Measurements from ENCODE around the gene MEGF11.
A peak's percentile ranks its signal among the peaks of the same experiment; 100 is the strongest.

Gene MEGF11

DNA sequence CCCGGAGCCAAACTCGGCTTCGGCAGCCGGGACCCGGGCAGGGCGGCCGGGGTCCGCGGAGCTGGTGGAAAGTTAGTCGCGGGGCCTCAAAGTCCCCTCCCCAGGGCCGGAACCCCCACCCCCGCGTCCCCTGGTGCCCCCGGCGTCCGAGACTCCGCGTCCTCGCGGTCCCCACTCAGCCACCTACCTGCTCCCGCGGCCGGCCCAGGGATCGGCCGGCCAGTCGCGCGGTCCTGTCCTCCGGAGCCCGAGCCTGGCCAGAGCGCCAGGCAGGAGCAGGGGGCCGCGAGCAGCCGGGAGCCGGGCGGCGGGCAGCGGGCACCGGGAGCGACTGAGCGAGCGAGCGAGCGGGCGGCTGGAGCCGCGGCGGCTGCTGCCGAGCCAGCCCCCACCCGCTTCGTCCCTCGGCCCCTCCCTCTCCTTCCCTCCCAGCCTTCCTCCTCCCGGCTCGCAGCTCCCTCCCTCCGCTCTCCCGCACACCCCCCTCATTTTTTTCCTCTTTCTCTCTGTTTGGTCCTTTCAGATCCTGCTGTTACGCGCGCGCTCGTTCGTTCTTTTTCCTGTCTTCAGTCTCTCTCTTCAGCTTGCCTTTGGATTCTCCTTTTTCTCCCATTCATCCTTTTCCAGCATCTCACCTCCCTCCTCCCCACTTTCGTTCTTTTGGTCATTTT is at the start of gene MEGF11:
MEGF11 (minus strand) TSS at position 333 of the 671 bp plus-strand sequence. CDS start 125,347 bp downstream, outside the sequence.
- DNase-seq (ENCODE audit: low read depth in 2 of 2) = no peak

GRCh38 chr15:66302489-66303278 is 49.1 kb upstream of the MEGF11 start:
- DNase-seq (ENCODE audit: low read depth in 2 of 2) = no peak

GRCh38 chr15:66298803-66299251 is 45.3 kb upstream of the MEGF11 start:
- DNase-seq (ENCODE audit: low read depth in 2 of 2) = no peak

DNA sequence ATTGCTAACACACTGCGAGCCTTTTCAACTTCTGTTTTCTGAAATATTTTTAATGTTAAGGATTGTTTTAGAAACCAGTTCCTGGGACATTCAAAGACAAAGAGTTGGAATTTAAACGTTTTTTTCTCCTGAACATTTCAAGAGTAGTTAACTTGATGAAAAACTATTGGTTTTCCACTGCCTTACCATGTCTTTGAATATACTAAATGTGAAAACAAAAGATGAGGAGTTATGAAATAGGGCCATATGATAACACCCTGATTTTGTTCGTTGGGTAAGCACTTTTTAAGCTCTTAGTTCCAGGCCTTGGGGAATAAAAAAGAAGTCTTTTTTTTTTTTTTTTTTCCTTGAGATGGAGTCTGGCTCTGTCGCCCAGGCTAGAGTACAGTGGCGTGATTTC is 42.6 kb upstream of the MEGF11 start:
- DNase-seq (ENCODE audit: low read depth in 2 of 2) = no peak

GRCh38 chr15:66294932-66295235 is 41.3 kb upstream of the MEGF11 start:
- DNase-seq (ENCODE audit: low read depth in 2 of 2) = no peak

GRCh38 chr15:66294157-66294931 is 40.8 kb upstream of the MEGF11 start:
- no peak for DNase-seq (ENCODE audit: low read depth in 2 of 2)

DNA sequence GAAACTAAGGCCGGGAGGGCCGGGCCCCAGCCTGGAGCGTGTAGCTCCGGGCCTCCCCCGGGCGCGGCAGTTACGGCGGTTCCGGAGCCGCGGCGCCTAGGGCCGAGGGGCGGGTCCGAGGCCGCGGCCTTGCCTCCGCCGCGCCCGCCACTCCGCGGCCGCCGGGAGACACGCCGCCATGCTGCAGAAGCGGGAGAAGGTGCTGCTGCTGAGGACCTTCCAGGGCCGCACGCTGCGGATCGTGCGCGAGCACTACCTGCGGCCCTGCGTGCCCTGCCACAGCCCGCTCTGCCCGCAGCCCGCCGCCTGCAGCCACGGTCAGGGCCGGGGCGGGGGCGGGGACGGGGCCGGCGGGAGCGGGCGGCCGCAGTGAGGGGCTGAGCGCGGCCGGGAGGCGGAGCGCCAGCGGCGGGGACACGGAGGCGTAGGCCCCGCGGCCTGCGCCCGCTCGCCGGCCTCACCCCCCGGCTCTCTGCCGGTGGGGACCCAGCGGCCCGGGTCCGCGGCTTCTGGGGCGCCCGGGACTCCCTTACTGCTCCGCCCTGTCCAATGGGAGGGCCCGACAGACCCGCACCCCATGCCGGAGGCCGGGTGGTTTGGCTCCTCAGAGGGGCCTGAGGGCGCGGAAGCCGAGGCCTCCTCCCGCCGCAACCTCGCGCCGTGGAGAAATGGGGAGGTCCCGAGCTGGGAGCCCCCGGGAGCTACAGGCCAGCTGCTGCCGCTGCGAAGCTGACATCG is 40.0 kb upstream of the MEGF11 start, which contains the start of gene DIS3L:
DIS3L (plus strand) TSS at position 150 of the 738 bp plus-strand sequence; CDS start at position 179, 29 bp downstream.
- DNase-seq (ENCODE audit: low read depth in 2 of 2) = peak; percentile 12 to 52

- no peak for DNase-seq (ENCODE audit: low read depth in 2 of 2)
Observed at GRCh38 chr15:66292571-66293418, 39.2 kb upstream of the MEGF11 start.

DNA sequence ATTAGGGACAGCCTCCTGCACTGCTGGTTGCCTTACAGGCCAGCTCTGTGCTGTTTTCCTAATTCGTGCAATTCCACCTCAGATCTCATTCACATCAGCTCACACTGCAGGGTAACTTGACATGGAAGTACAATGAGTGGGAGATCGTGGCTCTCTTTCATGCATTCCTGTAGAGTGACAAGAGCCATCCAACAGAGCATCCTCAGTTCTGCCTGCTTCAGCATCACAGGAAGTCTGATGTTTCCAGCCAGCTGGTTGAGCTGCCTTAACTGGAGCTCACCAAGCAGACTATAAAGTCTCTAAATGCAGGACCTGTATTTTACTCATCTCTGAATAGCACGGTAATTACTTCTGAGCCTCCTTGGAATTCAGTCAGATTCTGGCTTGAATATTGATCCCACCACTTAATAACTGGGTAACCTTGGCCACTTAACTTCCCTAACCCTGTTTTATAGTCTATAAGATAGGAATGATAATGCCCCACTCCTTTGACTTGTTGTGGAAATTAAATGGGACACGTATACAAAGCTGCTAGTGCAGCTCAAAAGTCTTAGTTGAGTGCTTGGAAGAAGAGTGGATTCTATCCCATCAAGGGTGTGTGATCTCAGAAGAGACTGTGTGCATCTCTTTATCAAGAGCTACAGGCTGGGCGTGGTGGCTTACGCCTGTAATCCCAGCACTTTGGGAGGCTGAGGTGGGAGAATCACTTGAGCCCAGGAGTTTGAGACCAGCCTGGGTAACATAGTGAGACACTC is 38.4 kb upstream of the MEGF11 start:
- DNase-seq (ENCODE audit: low read depth in 2 of 2) = no peak

DNA sequence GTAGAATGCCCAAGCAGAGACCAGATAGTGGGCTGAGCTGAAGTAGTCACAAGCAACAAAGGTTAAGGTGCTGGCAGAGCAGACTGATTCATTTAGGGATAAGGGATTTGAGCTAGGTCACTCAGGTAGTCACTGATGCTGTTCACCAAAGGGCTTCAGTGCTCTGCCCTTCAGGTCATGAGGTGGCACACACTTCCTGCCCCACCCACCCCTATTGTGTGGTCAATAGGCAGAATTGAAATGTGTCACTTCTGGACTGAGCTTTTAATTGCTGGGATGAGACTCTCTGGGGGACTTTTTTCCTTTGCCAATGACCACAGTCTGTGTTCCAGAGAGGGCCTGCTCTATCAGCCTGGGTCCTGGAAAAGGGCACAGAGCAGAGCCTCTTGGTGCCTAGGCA is 37.0 kb upstream of the MEGF11 start:
- no peak for DNase-seq (ENCODE audit: low read depth in 2 of 2)

DNA sequence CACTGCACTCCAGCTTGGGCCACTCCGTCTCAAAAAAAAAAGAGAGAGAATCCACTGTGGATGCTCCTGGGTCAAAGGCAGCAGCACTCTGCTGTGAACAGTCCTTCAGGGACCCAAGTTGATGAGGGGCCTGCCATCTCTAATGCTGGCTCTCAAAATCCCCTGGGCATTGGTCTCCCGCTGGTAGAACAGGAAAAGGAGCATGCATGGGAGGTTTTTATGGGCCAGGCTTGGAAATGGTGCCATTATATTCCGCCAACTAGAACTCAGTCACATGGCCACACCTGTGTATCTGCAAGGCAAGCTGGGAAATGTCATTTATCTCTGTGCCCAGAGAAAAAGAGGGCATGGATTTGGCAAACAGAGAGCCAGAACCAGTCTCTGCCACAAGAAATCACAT is 36.5 kb upstream of the MEGF11 start:
- no peak for DNase-seq (ENCODE audit: low read depth in 2 of 2)

DNA sequence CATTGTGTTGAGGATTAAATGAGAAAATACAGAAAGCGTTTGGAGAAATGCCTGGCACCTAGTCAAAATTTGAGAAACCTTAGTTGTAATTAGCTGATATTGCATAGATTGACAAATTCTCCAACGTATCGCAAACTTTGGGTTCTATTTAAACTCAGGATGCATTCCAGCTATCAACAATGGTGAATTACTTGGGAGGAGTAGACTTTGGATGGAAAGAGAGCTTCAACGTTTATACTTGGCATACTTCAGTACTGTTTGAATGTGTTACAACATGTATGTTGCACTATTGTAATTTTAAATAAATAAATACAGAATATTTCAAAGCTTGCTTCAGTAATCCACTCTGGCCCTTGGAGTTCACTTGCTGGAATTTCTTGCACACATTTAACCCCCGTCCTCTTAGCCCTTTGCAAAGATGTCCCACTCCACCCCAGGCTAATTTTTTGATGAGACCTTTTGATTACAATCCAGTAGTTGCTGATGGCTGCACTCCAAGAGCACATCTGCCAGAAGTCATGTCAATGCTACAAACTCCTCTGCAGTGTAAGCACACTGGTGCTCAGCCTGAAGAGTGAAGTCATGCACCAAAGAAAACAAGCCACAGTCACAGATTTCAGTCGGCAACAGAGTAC is 35.1 kb upstream of the MEGF11 start:
- no peak for DNase-seq (ENCODE audit: low read depth in 2 of 2)

GRCh38 chr15:66288093-66288492 is 34.5 kb upstream of the MEGF11 start:
- DNase-seq (ENCODE audit: low read depth in 2 of 2) = no peak

DNA sequence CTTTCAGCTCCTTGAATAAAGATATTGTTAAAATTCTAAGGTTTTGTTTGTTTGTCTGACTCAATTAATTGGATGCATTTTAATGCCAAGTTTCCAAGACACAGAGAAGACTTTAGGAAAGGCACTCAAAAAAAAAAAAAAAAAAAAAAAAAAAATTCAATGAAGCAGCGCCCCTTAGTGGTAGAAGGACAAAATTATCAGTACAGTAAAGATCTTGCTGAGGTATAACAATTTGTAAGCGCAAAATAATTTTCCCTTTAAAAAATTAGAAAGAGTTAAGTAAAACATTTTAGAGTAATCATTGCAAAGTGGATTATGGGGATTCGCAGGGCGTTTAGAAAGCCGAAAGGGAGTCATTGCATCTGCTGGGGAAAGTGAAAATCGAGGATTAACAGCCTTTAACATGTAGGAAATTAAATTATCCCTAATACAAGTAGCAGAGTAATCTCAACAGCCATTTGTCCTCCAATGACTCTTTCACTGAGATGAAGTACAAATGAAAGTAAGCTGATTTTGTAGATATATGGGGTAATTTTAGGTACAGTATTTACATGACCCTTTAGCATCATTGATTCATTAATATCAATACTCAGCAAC is 34.0 kb upstream of the MEGF11 start:
- DNase-seq (ENCODE audit: low read depth in 2 of 2) = no peak

DNA sequence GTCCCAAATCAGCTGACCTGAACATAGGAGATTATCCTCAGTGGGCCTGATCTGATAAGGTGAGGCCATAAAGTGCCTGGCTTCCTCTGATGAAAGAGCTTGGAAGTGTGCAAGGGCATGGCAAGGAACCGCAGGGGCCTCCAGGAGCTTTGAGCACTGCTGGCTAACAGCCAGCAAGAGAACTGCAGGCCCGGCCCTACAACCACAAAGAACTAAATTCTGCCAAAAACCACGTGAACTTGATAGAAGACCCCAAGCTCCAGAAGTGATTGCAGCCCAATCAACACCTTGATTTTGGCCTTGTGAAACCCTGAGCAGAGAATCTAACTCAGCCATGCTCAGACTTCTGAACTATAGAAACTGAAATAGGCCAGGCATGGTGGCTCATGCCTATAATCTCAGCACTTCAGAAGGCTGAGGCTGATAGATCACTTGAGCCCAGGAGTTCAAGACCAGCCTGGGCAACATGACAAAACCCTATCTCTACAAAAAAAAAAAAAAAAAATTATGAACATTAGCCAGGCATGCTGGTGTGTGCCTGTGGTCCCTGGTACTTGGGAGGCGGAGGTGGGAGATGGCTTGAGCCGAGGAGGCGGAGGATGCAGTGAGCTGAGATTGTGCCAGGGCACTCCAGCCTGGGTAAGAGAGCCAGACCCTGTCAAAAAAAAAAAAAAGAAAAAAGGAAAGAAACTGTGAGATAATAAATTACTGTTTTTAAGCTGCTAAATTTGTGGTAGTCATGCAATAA is 32.2 kb upstream of the MEGF11 start:
- DNase-seq (ENCODE audit: low read depth in 2 of 2) = no peak

DNA sequence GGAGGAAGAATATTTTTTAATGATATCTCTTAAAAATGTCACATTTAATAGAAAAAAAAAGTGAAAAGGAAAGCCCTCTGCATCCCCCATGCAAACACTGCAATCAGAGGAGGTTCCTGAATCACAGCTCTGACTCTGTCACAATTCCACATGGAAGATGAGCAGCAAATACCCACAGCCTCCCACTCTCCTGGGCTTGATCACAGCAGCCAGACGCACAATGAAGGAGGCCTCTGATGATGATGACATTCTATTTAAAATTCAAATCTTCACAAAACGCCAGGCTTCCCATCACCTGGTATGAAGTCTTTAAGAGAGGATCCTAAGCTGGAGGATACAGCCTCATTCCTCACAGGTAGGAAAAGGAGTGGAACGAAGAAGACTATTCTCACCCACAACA is 30.7 kb upstream of the MEGF11 start:
- no peak for DNase-seq (ENCODE audit: low read depth in 2 of 2)

GRCh38 chr15:66278671-66279070 is 25.1 kb upstream of the MEGF11 start:
- DNase-seq (ENCODE audit: low read depth in 2 of 2) = no peak

DNA sequence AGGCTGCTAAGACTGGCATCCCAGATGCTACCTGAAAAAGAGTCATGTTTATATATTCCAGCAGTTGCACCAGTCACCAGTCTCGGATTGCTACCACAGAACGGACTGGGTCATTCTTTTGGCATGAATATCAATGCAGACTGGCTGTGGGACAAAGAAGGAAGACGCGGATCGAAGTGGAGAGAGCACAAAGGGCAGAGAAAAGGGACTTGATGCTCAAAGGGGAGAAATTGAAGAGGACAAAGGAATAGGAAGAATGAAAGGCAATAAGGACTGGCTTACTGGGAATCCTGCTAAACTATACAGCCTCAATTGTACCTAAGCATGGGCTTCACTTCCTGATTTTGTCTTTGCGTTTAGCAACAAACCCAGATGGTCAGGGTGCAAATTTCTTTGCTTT is 24.5 kb upstream of the MEGF11 start:
- no peak for DNase-seq (ENCODE audit: low read depth in 2 of 2)

DNA sequence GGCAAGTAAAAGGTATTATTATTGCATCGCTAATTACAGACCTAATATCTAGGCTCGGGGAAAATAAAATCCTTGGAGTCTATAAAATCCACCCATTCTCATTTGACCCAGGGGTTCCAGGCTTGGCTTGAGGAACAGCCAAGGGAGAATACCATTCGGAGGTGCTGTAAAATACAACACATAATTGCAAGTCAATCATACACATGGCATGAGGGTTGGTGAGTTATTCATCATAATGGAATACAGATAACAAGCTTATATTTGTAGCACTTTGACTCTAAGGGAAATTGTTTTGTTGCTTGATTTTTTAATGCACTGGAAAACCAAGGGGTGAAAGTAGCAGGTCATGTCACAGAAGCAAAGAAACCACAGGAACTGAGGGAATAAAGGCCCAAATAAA is 23.0 kb upstream of the MEGF11 start:
- DNase-seq (ENCODE audit: low read depth in 2 of 2) = no peak
